Heart left ventricle (tissue), 13 donors: ENCODE results near the gene NCAPD3.

Experiments used
- CTCF ChIP-seq, 12 donors: fragments of 200-600 bp; sonication (generic) in 4 of 12; IDR thresholded peaks; one replicate each; pipeline versions ENCODE4 v1.5.0 to v1.8.0; 2018 to 2022; ENCODE audit warnings: antibody characterized with exemption in 12 of 12, mild to moderate bottlenecking in 5 of 12
- POLR2A ChIP-seq, 2 donors: fragments of 450-650 bp; IDR thresholded peaks; one replicate each; pipeline ENCODE4 v1.6.1; 2017; ENCODE audit warnings: antibody characterized with exemption in 2 of 2, mild to moderate bottlenecking in 2 of 2, moderate library complexity in 2 of 2
- donor health status: ischemic (EF 13 %, LVEDD 7.1; RV severe dilation, severe dysfunction).
- donor health status: DM: no; HTN: yes; CAD: no.
- donor health status: DM: no; HTN: no; CAD: no.
- donor health status: ischemic (EF 25% LVEDD 6.9; RV normal size, moderate dysfunction).
- donor health status: ischemic (EF 25% LVEDD 5.7; RV mildly dilated, moderate dysfunction).
- donor health status: ischemic (EF 35%, LVEDD 5.7; RV mildly dilated, moderate dysfunction).
- donor health status: nonischemic (EF 11% LVEDD 7.7; RV severe dilation, severe dysfunction).
- donor health status: DM: yes; HTN: yes; CAD: no.
- donor health status: PGD.
- donor health status: ischemic (EF 29% LVEDD 5.4; RV normal size, mild dysfunction).
- donor health status: nonischemic (EF 23%, LVEDD 6.1; RV moderate dilation, normal function).

- TF ChIP-seq POLR2A (IDR thresholded peaks at IDR 0.05) (no peak), CTCF (IDR thresholded peaks at IDR 0.05) (no peak)
These were observed 33.3 kb upstream of the NCAPD3 start for GRCh38 chr11:134257101-134257500.
